Keratinocyte (primary cell): ENCODE results near the gene NCKIPSD. TPM values are rescaled to one million over a fixed set of nuclear protein-coding genes. Genes with fewer than 3 reads are reported as not detected.
A peak's percentile ranks its signal among the peaks of the same experiment; 100 is the strongest.

Source experiments
- DNase-seq: peaks from one replicate; pipeline ENCODE4 v3.0.0-alpha.2; 2011; ENCODE audit warnings: low read depth, missing footprints, low spot score
- FAIRE-seq: peaks from 2 replicates; lab custom pipeline; 2011; peaks lifted over from hg19 to GRCh38; lab: Jason Lieb, UNC
- H2AFZ ChIP-seq: 2 replicates; pipeline ENCODE4 v1.6.0; 2012; ENCODE audit warnings: low read length, control low read depth, inconsistent platforms; ENCODE audit not compliant: control insufficient read depth
- H3K27ac ChIP-seq: 2 replicates; pipeline ENCODE4 v1.5.1; 2011; ENCODE audit warnings: low read length; ENCODE audit not compliant: control insufficient read depth, insufficient read depth
- H3K27me3 ChIP-seq: 3 replicates; pipeline ENCODE4 v1.6.0; 2011; ENCODE audit warnings: low read length; ENCODE audit not compliant: control insufficient read depth, insufficient read depth; ENCODE audit errors: extremely low read depth
- H3K36me3 ChIP-seq, 2 experiments: 2 replicates in 1 of 2; 3 replicates in 1 of 2; pipeline ENCODE4 v1.5.1; 2011; ENCODE audit warnings: low read length in 2 of 2, mild to moderate bottlenecking in 1 of 2; ENCODE audit not compliant: control insufficient read depth in 2 of 2, insufficient read depth in 2 of 2; ENCODE audit errors: extremely low read depth in 1 of 2
- H3K4me1 ChIP-seq: 3 replicates; pipeline ENCODE4 v1.5.1; 2011; ENCODE audit warnings: low read length; ENCODE audit not compliant: control insufficient read depth, insufficient read depth; ENCODE audit errors: extremely low read depth
- H3K4me2 ChIP-seq: 3 replicates; pipeline ENCODE4 v1.6.0; 2011; ENCODE audit warnings: low read depth, low read length; ENCODE audit not compliant: control insufficient read depth, insufficient read depth; ENCODE audit errors: extremely low read depth
- H3K4me3 ChIP-seq, 3 experiments: fragments of 200-600 bp in 1 of 3; sonication (generic) in 1 of 3; 2 replicates in 2 of 3; 3 replicates in 1 of 3; pipeline ENCODE4 v1.5.1; 2011 to 2016; ENCODE audit warnings: low read length in 3 of 3, mild to moderate bottlenecking in 3 of 3, control low read depth in 2 of 3, inconsistent platforms in 1 of 3, low read depth in 1 of 3, mixed read lengths in 1 of 3, mixed run types in 1 of 3, moderate library complexity in 1 of 3; ENCODE audit not compliant: control insufficient read depth in 2 of 3, insufficient read depth in 2 of 3; ENCODE audit errors: extremely low read depth in 1 of 3
- H3K79me2 ChIP-seq: 2 replicates; pipeline ENCODE4 v1.6.0; 2012; ENCODE audit warnings: low read length; ENCODE audit not compliant: control insufficient read depth, insufficient read depth
- H3K9ac ChIP-seq: 3 replicates; pipeline ENCODE4 v1.6.0; 2011; ENCODE audit warnings: low read length; ENCODE audit not compliant: control insufficient read depth, insufficient read depth; ENCODE audit errors: extremely low read depth
- H3K9me1 ChIP-seq: 3 replicates; pipeline ENCODE4 v1.6.0; 2011; ENCODE audit warnings: low read length; ENCODE audit not compliant: control insufficient read depth, insufficient read depth; ENCODE audit errors: extremely low read depth
- H3K9me3 ChIP-seq: 2 replicates; pipeline ENCODE4 v1.5.1; 2012; ENCODE audit warnings: low read depth, low read length; ENCODE audit not compliant: control insufficient read depth
- H4K20me1 ChIP-seq: 3 replicates; pipeline ENCODE4 v1.6.0; 2011; ENCODE audit warnings: low read length; ENCODE audit not compliant: control insufficient read depth, insufficient read depth; ENCODE audit errors: extremely low read depth
- EZH2 ChIP-seq: IDR thresholded peaks from one replicate; pipeline ENCODE4 v1.6.1; 2012; ENCODE audit warnings: inconsistent platforms, mild to moderate bottlenecking, low read length, moderate library complexity
- dilution Hi-C: fragments of 300-500 bp; cut with MboI; formaldehyde crosslinking; loops from one replicate; pipeline ENCODE4 v1.7.0; 2020; ENCODE audit warnings: low sequenced_read_pairs; ENCODE audit not compliant: extremely low pct_ligation_motif_present
- polyA plus RNA-seq, 5 experiments: library from polyadenylated mRNA; depleted of rRNA in 3 of 5; stranded (reverse) in 3 of 5; stranded (forward) in 1 of 5; unstranded in 1 of 5; fragments of >200 nt; gene quantifications; 1 replicate in 1 of 5; 2 replicates in 3 of 5; 3 replicates in 1 of 5; pipeline versions ENCODE4 v1.2.1 to v1.2.3, GENCODE V29; 2011 to 2012; ENCODE audit warnings: missing spikeins in 2 of 5, low read depth in 1 of 5, low replicate concordance in 1 of 5
- TF ChIP-seq, protein P1 (sequence below), 3 experiments: IDR thresholded peaks in 1 of 3; conservative IDR thresholded peaks in 1 of 3; optimal IDR thresholded peaks in 1 of 3; 2 replicates in 2 of 3; 3 replicates in 1 of 3; pipeline versions ENCODE3 to v1.5.1; 2011; ENCODE audit warnings: low read length in 3 of 3, mild to moderate bottlenecking in 3 of 3, moderate library complexity in 2 of 3, control low read depth in 1 of 3, inconsistent platforms in 1 of 3; ENCODE audit not compliant: insufficient read depth in 2 of 3; ENCODE audit errors: extremely low read depth in 1 of 3

The NCKIPSD gene
- polyA plus RNA-seq, 1 donor (not counting 4 experiments of a cell fraction or from before 2014, with no cell fraction given) = 9.8 TPM

DNA sequence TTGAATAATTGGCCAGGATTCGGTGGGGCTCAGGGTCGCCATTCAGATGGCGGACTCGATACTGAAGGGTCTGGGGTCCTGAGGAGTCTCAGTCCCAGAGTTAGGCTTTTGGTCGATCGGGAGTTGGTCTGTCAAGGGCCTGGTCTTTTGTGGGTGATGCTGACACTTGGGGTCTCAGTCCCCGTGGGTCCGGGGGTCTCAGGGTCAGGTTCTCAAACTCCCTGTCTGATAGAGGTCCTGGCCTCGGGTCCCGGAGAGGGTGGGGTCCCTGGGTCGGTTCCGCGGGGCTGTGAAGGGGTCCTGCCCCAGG, 467 bp downstream of the NCKIPSD start:
- Histone ChIP-seq H3K9me1 (no peaks in the 10 kb centered on the region), H3K36me3 (peaks cover 27 to 40% of the 10 kb centered on the region in 2 experiments), H3K4me2 (peak overlapping the region; percentile 98), H3K9me3 (no peaks in the 10 kb centered on the region), H3K79me2 (peaks cover 19% of the 10 kb centered on the region), H3K4me3 (peak overlapping the region; percentile 78 to 87 (median 81)), H3K27ac (peak overlapping the region; percentile 84), H3K9ac (peak overlapping the region; percentile 86), H2AFZ (peak overlapping the region; percentile 98), H3K4me1 (peaks cover 40% of the 10 kb centered on the region), H3K27me3 (no peaks in the 10 kb centered on the region), H4K20me1 (no peaks in the 10 kb centered on the region)
- DNase-seq = no peak
- TF ChIP-seq EZH2 = no peak
- TF ChIP-seq, protein P1, sequence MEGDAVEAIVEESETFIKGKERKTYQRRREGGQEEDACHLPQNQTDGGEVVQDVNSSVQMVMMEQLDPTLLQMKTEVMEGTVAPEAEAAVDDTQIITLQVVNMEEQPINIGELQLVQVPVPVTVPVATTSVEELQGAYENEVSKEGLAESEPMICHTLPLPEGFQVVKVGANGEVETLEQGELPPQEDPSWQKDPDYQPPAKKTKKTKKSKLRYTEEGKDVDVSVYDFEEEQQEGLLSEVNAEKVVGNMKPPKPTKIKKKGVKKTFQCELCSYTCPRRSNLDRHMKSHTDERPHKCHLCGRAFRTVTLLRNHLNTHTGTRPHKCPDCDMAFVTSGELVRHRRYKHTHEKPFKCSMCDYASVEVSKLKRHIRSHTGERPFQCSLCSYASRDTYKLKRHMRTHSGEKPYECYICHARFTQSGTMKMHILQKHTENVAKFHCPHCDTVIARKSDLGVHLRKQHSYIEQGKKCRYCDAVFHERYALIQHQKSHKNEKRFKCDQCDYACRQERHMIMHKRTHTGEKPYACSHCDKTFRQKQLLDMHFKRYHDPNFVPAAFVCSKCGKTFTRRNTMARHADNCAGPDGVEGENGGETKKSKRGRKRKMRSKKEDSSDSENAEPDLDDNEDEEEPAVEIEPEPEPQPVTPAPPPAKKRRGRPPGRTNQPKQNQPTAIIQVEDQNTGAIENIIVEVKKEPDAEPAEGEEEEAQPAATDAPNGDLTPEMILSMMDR (optimal IDR thresholded peaks at IDR 0.05 in 1 of 3, IDR thresholded peaks at IDR 0.05 in 1 of 3, conservative IDR thresholded peaks at IDR 0.05 in 1 of 3; ENCODE audit: extremely low read depth in 1 of 3, insufficient read depth in 2 of 3, low read length in 3 of 3) = no peak
- dilution Hi-C loops = no loop called here
- no peak for FAIRE-seq

DNA sequence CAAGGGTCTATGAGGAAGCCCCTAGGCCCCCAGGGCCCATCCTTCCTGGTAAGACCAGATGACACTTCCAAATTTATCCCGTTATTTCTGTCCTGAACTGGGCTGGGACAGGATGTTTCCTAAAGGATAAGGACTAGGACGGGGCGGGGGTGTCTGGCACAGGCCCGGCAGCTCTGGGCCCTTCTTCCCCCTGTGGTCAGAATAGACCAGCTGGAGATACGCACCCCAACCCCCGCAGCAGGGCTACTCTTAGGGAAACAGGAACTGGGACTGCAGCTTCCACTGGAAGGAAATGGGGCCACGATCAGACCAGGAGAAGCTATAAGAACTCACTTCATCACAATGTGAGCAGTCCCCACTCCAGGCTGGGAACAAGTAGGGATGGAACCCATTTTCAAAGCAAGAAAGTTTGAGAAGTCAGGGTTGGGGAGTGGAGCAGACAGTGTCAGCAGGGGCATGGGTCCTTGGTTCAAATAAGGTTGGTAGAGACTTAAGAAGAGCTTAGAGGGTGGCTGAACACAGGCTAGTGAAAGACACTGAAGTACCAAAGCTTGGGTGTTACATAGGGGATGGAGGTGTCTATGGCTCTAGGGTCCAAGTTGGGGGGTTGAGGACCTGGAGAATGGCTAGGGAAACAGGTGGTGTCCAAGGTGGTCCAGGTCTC, 1.1 kb downstream of the NCKIPSD start:
- H3K9ac ChIP-seq = peak overlapping the region; percentile 44
- TF ChIP-seq, protein P1 (optimal IDR thresholded peaks at IDR 0.05 in 1 of 3, IDR thresholded peaks at IDR 0.05 in 1 of 3, conservative IDR thresholded peaks at IDR 0.05 in 1 of 3; ENCODE audit: extremely low read depth in 1 of 3, insufficient read depth in 2 of 3, low read length in 3 of 3) = no peak
- no peak for TF ChIP-seq EZH2
- DNase-seq = no peak
- H3K36me3 ChIP-seq = peaks cover 24 to 36% of the 10 kb centered on the region in 2 experiments
- peak overlapping the region; percentile 31 for H3K27ac ChIP-seq
- peak overlapping the region; percentile 59 to 78 (median 66) for H3K4me3 ChIP-seq
- peak overlapping the region; percentile 98 for H3K4me2 ChIP-seq
- no peaks in the 10 kb centered on the region for H3K9me3 ChIP-seq
- H3K27me3 ChIP-seq = no peaks in the 10 kb centered on the region
- no peak for FAIRE-seq
- peak overlapping the region; percentile 20 for H2AFZ ChIP-seq
- no peaks in the 10 kb centered on the region for H4K20me1 ChIP-seq
- H3K79me2 ChIP-seq = peaks cover 19% of the 10 kb centered on the region
- peaks cover 40% of the 10 kb centered on the region for H3K4me1 ChIP-seq
- dilution Hi-C loops = no loop called here
- H3K9me1 ChIP-seq = no peaks in the 10 kb centered on the region
